Umbilical cord (tissue), 2 donors: ENCODE measurements around the gene BCL10. TPM values are rescaled to one million over a fixed set of nuclear protein-coding genes. Genes with fewer than 3 reads are reported as not detected.

Source experiments
- DNase-seq: peaks from one replicate; pipeline ENCODE4 v3.0.0-alpha.2; 2015; ENCODE audit warnings: low spot score
- total RNA-seq: library from RNA; depleted of rRNA; stranded (reverse); fragments of >200 nt; gene quantifications from one replicate; pipeline ENCODE4 v1.2.3, GENCODE V29; 2014; ENCODE audit warnings: low replicate concordance; ENCODE audit not compliant: insufficient read depth

The BCL10 gene
- total RNA-seq, 1 donor from 2014 or later: 24.6 TPM

GRCh38 chr1:85297855-85298629, 21.6 kb upstream of the BCL10 start:
- peak; percentile 94 for DNase-seq

GRCh38 chr1:85297538-85297854, 21.1 kb upstream of the BCL10 start:
- DNase-seq: no peak

- no peak for DNase-seq
Observed at GRCh38 chr1:85296980-85297379, 20.5 kb upstream of the BCL10 start.

- no peak for DNase-seq
Observed at GRCh38 chr1:85295654-85296053, 19.2 kb upstream of the BCL10 start.

GRCh38 chr1:85295006-85295431, 18.6 kb upstream of the BCL10 start:
- no peak for DNase-seq

GRCh38 chr1:85290826-85291225, 14.4 kb upstream of the BCL10 start:
- no peak for DNase-seq

- DNase-seq: no peak
Observed at GRCh38 chr1:85289848-85290335, 13.5 kb upstream of the BCL10 start.

- DNase-seq: no peak
Observed at GRCh38 chr1:85289207-85289847, 12.9 kb upstream of the BCL10 start.

- DNase-seq: no peak
Observed at GRCh38 chr1:85284202-85284601, 7.8 kb upstream of the BCL10 start.

GRCh38 chr1:85283475-85284199, 7.2 kb upstream of the BCL10 start:
- no peak for DNase-seq

- DNase-seq: no peak
Observed at GRCh38 chr1:85282424-85282823, 6.0 kb upstream of the BCL10 start.

- no peak for DNase-seq
Observed at GRCh38 chr1:85280636-85281035, 4.2 kb upstream of the BCL10 start.

GRCh38 chr1:85279458-85280080, 3.1 kb upstream of the BCL10 start:
- DNase-seq: no peak

GRCh38 chr1:85278853-85279314, 2.5 kb upstream of the BCL10 start:
- peak; percentile 73 for DNase-seq

GRCh38 chr1:85277802-85278201, 1.4 kb upstream of the BCL10 start:
- DNase-seq: no peak

GRCh38 chr1:85276978-85277639, 677 bp upstream of the BCL10 start:
- peak; percentile 12 for DNase-seq

- no peak for DNase-seq
Observed at GRCh38 chr1:85275701-85276214, 674 bp downstream of the BCL10 start.

- DNase-seq: peak; percentile 64
Observed at GRCh38 chr1:85274969-85275453, 1.4 kb downstream of the BCL10 start.

GRCh38 chr1:85273397-85273796, 3.0 kb downstream of the BCL10 start:
- DNase-seq: no peak

GRCh38 chr1:85268801-85269585, 7.4 kb downstream of the BCL10 start:
- no peak for DNase-seq
